ENCODE data around the gene FAIM. TPM values are rescaled to one million over a fixed set of nuclear protein-coding genes. Genes with fewer than 3 reads are reported as not detected.
"Not testable (repeated sequence)": the region's sequence is repeated elsewhere in the genome, so short reads cannot be mapped to it uniquely, and the experiment has no call there.

Gene FAIM
- total RNA-seq, 1 donor from 2014 or later = 20.7 TPM

DNA sequence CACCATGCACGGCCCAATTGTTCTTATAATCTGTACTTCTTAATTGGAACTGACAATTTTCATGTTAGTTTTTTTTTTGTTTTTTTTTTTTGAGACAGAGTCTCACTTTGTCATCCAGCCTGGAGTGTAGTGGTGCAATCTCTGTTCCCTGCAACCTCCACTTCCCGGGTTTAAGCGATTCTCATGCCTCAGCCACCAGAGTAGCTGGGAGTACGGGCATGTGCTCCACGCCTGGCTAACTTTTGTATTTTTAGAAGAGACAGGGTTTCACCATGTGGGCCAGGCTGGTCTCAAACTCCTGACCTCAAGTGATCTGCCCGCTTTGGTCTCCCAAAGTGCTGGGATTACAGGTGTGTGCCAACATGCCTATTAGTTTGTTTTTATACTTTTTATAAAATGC is 72.4 kb downstream of the FAIM start:
- DNase-seq = not testable (repeated sequence)

DNA sequence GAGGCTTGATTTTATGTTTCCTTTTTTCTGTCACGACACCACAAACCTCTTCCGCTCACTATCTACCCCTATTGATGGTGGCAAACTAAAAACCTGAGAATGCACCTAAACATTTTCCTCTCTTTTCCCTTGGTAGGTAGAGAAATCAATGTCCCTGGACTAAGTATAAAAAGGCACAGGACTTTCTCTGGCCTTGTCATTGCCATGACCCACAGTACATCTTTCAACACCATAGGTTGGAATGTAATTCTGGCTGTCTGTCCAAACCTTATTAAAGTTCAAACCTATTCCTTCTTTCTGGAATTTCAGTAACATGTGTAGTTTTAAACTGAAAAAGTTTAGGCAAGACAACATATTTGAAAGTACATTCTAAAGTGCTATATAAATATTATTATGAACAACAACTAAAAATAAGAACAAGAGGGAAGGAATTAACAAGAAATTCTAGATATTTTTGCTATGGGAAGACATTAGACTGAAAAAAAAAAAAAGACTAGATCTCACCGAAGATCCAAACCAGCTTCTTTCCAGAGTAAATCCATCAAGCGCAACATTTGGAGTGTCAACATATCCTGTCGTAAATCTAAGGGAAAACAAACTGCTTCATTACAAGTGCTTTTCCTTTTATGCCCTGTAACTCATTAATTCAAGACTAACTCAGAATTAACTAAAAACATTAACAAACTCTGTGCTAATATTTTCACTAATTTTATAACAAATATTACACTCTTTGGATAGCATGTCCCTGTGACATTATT is 73.1 kb downstream of the FAIM start:
- no peak for DNase-seq

- DNase-seq = no peak
Measured at GRCh38 chr3:138682648-138683047, 74.1 kb downstream of the FAIM start.

Other genes with a start within 250 kb of the FAIM start
- gene ESYT3, start 174.2 kb upstream of the FAIM start, total RNA-seq = 0.31 TPM
- gene CEP70, start 14.5 kb upstream of the FAIM start, total RNA-seq = 90.6 TPM
- gene PIK3CB, start 226.2 kb downstream of the FAIM start, total RNA-seq = 39.3 TPM

Data from occipital lobe (tissue), 2 donors.